Right ventricle myocardium inferior (tissue), 1 donor: Measurements from ENCODE around the gene MRPL43. TPM values are rescaled to one million over a fixed set of nuclear protein-coding genes. Genes with fewer than 3 reads are reported as not detected.

Experiments used
- ATAC-seq: fragments of 200-7000 bp; cut with Tn5 transposase; one replicate; pipeline ENCODE4 v1.9.1; 2020; ENCODE audit warnings: mild to moderate bottlenecking, moderate library complexity
- DNase-seq: peaks from one replicate; pipeline ENCODE4 v3.0.0; 2021; ENCODE audit errors: missing footprints
- intact Hi-C: fragments of 100-400 bp; cut with DNase I; formaldehyde crosslinking; loops from one replicate; pipeline ENCODE4 v1.11.0; 2022
- total RNA-seq: library from RNA; stranded (reverse); fragmentation: NEBNext Ultra II Directional; extraction: Animal tissue kit (Norgen Biotek cat#: 25700); gene quantifications from one replicate; pipeline ENCODE4 v1.2.1, GENCODE V29; 2021
- donor health status: DM: no; HTN: yes; CAD: no; lungs with severe emphysema.

Gene MRPL43
- total RNA-seq, 1 donor from 2014 or later, result 58.3 TPM

DNA sequence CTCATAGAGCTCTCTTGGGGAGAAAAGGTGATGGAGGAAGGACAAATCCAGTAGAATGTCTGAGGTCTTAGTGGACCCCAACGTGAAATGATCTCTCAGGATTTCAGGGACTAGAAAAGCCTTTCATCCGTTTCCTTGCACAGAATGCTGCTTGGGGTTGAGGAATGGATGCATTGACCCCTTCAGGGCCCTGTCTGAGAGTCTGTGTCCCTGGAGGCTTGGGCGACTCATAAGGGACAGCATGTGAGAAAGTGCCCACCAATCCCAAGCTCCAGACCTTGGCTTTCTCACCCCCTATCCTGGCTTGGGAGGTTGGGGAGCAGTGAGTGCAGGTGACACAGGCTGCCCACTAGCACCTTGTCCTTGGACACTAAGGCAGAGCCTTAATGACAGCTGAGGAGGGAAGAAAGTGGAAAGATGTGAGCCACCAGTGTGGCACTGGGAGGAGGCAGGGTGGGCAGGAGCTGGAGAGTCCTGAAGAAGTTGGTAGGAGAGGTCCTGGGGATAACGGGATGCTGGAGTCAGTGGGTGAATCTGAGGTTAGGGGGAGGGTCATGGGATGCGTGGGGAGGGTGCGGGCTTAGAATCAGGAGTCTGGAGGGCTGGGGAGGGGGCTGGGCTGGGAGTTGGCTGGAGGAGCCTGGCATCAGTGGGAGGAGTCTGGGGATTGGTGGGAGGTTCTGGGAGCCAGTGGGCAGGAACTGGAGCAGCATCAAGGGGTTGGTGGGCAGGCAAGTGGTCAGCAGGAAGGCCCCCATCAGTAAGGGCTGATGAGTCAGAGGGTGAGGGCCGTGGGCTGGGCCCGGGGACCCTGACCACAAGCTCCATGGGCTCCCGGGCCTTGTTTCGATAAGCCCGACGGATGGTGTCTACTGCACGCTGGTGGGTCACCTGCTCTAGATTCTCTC lies 20.9 kb upstream of the MRPL43 start:
- ATAC-seq (no peak), DNase-seq (peak; percentile 46)
- intact Hi-C loops, result no loop called here

DNA sequence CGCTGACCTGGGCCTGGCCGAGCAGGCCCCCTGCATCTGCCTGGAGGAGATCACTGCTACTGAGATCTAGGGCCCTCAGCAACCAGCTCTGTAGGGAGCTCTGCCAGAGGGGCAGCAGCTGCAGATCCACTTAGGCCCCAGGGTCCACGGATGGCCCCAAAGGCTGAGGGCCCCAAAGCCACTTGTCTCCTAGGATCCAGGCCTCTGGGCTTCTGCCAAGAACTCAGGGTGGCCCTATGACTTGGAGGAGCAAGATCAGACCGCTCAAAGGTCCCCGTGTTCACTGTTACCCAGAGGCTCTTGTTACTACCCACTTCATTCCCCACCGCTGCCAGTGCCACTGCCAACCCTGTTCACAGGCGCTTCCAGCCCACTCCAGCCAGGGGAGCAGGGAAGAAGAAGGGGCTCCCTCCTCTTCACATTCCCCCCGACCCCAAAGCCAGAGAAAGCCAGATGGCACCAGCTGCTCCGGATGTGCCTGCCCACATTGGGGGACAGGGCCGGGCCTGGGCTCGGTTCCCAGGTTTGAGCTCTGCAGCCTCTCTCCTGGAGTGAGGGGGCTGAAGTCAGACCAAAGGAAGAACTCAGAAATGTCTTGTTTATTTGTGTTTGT lies 19.9 kb upstream of the MRPL43 start:
- ATAC-seq (peak; percentile 29), DNase-seq (no peak)
- intact Hi-C loops, result no loop called here

DNA sequence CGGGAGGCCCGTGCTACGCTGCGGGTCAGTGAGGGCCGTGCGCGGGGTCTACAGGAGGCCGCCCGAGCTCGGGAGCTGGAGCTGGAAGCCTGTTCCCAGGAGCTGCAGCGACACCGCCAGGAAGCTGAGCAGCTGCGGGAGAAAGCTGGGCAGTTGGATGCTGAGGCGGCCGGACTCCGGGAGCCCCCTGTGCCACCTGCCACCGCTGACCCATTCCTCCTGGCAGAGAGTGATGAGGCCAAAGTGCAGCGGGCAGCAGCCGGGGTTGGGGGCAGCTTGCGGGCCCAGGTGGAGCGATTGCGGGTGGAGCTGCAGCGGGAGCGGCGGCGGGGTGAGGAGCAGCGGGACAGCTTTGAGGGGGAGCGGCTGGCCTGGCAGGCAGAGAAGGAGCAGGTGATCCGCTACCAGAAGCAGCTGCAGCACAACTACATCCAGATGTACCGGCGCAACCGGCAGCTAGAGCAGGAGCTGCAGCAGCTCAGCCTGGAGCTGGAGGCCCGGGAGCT lies 19.3 kb upstream of the MRPL43 start:
- intact Hi-C loops, result no loop called here
- ATAC-seq, result no peak
- no peak for DNase-seq

DNA sequence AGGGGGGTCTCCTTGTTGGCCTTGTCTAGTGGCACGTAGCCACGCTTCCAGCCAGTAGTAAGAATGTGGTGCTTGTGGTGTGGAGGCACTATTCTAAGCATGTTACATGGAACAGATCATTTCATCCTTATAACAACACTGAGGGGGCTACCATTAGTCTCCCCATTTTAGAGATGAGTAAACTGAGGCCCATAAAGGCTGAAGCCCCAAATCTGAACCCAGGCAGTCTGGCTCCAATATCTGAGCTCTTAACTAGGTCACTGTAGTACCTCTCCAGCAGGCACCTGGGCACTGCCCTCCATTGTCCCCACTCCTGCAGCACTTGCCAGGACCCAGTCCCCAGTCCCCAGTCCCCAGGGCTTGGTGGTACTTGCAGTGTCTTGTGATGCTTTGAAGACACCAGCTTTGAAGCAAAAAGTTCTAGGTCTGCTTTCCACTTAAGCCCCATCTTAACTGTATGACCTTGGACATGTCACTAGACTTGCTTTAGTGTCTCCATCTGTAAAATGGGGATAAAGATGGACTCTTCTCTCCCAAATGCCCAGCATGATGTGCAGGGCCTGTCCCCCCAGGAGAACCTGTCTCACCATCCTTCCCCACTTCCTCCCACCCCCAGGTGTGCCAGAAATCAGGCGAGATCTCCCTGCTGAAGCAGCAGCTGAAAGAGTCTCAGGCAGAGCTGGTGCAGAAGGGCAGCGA lies 18.7 kb upstream of the MRPL43 start:
- DNase-seq, result no peak
- intact Hi-C loops, result no loop called here
- ATAC-seq, result no peak

DNA sequence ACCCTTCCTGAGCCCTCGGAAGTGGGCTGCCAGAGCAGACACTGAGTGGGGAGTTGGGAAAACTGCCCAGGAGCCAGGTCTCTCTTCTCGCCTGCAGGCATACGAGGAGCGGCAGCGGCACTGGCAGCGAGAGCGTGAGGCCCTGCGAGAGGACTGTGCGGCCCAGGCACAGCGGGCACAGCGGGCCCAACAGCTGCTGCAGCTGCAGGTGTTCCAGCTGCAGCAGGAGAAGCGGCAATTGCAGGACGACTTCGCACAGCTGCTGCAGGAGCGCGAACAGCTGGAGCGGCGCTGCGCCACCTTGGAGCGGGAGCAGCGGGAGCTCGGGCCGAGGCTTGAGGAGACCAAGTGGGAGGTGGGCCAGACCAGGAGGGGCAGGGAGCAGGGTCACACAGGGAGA lies 18.1 kb upstream of the MRPL43 start:
- ATAC-seq, result no peak
- intact Hi-C loops, result no loop called here

DNA sequence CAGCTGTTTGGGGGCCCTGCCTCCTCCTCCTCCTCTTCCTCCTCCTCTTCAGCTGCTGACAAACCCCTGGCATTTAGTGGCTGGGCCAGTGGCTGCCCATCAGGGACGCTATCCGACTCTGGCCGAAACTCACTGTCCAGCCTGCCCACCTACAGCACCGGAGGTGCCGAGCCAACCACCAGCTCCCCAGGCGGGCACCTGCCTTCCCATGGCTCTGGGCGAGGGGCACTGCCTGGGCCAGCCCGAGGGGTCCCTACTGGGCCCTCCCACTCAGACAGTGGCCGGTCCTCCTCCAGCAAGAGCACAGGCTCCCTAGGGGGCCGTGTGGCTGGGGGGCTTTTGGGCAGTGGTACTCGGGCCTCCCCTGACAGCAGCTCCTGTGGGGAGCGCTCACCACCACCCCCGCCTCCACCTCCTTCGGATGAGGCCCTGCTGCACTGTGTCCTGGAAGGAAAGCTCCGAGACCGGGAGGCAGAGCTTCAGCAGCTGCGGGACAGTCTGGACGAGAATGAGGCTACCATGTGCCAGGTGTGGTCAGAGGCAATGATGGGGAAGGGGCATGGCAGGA lies 16.4 kb upstream of the MRPL43 start:
- no peak for ATAC-seq
- DNase-seq, result no peak
- intact Hi-C loops, result no loop called here

More for the DNA sequence above, 18.1 kb upstream of the MRPL43 start:
- no peak for DNase-seq

DNA sequence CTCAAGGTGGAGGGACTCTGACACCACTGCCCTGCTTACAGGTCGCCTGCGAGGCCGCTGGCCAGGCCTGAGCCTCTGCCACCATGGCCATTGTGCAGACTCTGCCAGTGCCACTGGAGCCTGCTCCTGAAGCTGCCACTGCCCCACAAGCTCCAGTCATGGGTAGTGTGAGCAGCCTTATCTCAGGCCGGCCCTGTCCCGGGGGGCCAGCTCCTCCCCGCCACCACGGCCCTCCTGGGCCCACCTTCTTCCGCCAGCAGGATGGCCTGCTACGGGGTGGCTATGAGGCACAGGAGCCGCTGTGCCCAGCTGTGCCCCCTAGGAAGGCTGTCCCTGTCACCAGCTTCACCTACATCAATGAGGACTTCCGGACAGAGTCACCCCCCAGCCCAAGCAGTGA lies 15.2 kb upstream of the MRPL43 start:
- no peak for DNase-seq
- intact Hi-C loops, result no loop called here
- ATAC-seq, result no peak

DNA sequence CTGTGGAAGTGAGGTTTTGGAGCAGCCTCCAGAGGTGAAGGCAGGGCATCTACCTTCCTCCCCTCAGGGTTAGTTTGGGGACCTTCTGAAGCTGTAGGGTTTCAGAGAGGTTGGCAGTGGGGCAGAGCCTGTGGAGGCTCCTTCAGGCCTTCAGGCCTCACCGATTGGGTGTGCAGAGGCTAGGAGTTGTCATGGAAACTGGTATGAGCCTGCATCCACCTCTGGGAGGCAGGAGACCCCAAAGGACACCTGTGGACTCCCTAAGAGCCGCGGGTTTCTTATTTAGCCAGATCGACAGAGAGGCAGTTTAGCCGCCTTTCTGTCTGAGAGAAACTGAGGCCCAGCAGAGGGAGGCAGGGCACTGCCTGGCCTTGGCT lies 14.3 kb upstream of the MRPL43 start:
- DNase-seq (no peak), ATAC-seq (no peak)
- intact Hi-C loops, result no loop called here

DNA sequence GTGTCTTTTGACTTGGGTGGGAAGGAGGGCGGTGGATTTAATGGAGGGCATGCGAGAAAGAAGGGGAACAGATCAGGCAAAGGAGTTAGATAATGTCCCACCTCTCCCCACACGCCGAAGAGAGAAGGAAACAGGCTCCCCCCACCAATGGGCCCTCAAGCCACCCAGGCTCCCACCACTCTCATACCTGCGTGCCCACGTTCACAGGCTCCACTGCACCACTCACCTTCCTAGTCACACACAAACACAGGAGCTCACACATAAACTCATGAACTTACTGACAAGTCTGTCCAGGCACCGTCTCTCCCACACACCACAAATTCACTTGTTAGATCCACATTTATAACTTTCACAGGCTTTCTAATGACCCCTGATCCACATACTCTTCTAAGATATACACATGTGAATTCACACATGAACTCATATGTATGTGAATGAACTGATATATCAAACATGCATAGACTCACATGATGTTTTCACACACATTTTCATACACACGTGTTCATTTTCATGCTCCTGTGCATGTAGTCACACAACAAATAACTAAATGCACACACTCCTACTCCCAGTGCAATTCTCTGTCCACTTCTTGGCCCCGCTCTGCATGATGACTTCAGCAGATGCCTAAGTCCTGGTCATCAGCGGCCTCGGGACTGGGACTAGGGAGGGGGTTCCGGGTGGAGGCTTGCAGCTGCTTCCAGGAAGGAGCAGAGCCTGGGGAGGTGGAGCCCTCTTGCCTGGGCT lies 13.8 kb upstream of the MRPL43 start:
- intact Hi-C loops, result no loop called here
- ATAC-seq, result peak; percentile 52
- DNase-seq, result peak; percentile 91

DNA sequence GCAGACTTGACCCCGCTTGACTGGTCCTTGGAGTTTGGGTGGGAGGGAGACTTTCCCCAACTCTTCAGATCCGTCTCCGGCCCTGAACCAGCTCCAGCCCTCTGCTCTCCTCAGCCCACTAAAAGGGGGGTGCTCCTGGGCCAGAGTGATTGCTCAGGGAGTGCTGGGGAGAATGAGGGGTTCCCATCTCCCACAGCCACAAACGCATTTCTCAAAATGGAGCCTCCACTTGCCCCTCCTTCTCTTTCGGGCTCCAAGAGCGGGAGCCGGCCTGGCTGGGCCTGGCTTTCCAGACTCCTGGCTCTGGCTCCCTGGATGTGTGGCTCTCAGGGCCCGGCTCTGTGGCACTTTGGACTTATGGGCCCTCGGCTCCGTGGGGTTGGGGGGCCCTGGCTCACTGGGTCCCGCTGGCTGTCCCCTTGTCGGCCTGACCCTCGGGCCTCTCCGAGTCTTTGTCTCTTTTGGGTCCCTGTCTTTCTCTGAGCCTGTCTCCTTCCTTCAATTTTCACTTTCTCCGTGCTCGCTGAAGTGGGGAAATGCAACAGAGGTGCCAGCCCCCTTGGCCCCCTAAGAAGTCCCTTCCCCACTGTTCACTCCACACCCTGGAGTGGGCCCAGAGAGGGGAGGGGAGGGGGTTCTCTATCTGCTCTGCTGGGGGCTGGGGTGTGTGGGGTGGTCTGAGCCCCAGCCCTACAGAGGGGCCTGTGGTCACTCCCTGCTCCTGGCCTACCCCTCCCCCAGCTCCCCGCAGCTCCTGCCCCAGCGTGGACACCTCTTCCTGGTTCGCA lies 13.0 kb upstream of the MRPL43 start:
- ATAC-seq (no peak), DNase-seq (no peak)

DNA sequence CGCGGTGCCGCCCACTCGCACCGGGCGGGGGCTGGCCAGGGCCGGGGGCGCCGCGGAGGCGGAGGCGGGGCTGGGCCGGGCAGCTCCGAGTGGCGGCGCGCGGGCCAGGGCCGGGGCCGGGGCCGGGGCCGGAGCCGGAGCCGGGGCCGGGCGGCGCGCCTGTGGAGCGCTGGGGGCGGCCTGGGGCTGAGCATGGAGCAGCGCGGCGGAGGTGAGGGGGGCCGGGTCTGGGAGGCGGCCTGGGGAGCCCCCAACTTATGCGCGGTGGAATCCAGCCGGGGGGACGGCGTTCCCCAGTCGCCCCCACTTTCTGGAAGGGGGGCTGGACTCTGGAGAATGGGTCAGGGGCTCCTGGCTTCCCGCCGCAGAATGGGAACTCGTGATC lies 12.4 kb upstream of the MRPL43 start, which contains the start of gene LZTS2:
Gene LZTS2, plus strand, starts transcription at position 67 of the 385 bp plus-strand sequence. CDS start 2,731 bp downstream, outside the sequence.
- no peak for DNase-seq
- intact Hi-C loops, result loop anchor here (1.0 kb wide), 1 partner anchor 13 kb away; no protein-coding TSS in a partner anchor
- ATAC-seq, result no peak

More for the DNA sequence above, 13.0 kb upstream of the MRPL43 start:
- intact Hi-C loops, result no loop called here

DNA sequence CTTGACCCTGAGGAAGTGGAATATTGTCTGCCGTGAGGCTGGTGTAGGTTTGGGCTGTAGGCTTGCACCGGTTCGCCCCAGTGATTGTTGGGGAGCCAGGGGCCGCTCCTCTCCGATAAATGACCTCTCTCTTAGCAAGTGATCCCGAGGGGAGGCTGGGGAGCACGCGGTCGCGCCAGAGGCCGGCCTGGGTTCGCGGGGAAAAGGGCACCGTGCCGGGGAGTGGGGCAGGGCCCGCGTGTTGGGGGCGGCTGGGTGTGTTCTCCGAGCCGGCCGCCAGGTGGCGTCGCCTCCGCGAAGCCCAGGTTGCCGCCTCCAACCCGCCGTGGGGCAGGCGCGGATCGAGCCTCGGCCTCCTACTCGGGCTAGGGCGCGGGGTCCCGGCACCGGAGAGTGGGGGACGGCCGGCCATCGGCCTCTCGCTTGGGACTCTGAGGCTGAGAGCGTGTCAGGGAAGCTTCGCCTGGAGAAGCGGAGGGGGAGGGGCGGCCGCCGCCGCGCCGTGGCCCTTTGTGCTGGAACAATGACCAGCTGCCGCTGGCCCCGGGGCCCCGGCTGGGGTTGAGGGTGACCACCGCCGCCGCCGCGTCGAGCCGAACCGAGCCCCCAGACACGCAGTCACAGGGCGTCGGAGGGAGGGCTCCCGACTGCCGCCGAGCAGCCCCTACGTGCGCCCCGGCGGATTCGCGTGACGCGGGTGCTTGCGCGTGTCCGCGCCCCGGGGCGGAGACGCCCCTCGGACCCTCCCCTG lies 11.9 kb upstream of the MRPL43 start:
- intact Hi-C loops, result loop anchor here (1.0 kb wide), 1 partner anchor 13 kb away; no protein-coding TSS in a partner anchor
- ATAC-seq, result peak; percentile 78

DNA sequence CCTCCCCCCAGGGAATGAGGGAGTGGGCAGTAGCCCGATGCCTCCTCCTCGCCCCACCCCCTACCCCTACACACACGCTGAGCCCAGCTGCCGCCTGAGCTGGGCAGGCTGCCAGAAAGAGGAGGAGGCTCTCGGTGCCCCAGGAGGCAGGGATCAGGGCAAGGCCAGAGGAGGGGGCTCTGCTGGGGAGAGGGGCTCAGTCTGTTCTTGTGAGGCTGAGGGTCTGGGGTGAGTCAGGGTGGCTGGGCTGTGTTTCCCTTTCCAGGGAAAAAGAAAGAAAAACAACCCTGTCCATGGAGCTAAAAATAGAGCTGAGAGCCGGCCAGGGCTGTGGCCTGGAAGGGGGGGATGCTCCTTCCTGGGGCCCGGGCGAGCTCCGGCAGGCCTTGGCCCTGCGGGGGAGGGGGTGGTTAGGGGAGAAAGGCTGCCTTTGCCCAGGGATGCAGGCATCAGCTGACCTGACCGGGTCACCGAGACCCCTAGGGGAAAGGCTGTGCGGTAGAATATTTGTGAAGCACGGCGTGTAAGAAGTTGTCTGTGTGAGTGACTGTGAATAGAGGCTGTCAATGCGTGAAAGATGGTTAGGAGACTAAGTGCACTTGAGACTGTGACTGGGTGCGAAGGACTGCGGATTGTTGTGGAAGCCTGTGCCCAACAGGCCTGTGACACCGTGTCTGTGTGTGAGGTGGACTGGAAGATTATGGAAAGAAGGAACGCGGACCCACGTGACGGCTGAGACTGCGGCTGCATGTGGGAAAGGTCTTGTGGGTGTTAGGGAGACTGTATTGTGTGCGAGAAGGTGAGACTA lies 11.1 kb upstream of the MRPL43 start:
- ATAC-seq (peak; percentile 55), DNase-seq (peak; percentile 89)
- intact Hi-C loops, result no loop called here

More for the DNA sequence above, 11.9 kb upstream of the MRPL43 start:
- DNase-seq, result peak; percentile 93

DNA sequence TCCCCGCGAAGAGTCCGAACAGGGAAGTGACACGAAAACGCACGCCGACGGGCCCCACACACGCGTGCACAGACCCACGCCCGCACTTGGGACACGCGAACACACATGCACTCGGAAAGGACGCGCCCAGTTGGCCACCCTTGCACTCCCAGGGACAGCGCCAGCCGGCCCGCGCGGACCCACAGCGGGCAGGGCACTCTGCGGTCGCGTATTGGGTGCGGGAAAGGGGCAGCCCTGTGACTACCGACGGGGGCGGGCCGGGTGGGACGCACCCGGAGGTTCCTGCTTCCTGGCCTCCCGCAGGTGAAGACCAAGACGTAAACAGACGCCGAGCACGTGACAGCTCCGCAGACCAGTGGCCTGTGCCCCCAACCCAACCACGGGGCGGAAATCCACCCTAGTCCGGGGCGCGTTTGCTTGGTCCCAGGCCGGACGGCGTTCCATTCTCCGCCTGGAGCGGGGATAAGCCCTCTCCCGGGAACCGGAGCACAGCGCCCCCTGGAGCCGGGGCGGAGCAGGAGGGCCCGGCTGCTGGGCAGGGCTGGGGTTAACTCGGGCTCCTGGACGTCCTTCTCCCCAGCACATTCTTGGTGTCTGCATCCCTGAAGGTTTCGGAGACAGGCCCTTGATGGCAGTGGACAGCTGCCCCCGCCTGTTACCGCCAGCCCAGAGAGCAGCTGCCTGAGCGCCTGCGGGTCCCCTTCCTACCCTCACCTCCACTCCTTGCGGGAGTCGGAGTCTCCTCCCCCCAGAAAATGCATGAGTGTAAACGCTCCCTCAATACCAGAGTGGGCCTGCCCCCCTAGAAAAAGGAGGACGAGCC lies 10.3 kb upstream of the MRPL43 start:
- intact Hi-C loops, result no loop called here
- ATAC-seq (peak; percentile 47), DNase-seq (peak; percentile 89)

DNA sequence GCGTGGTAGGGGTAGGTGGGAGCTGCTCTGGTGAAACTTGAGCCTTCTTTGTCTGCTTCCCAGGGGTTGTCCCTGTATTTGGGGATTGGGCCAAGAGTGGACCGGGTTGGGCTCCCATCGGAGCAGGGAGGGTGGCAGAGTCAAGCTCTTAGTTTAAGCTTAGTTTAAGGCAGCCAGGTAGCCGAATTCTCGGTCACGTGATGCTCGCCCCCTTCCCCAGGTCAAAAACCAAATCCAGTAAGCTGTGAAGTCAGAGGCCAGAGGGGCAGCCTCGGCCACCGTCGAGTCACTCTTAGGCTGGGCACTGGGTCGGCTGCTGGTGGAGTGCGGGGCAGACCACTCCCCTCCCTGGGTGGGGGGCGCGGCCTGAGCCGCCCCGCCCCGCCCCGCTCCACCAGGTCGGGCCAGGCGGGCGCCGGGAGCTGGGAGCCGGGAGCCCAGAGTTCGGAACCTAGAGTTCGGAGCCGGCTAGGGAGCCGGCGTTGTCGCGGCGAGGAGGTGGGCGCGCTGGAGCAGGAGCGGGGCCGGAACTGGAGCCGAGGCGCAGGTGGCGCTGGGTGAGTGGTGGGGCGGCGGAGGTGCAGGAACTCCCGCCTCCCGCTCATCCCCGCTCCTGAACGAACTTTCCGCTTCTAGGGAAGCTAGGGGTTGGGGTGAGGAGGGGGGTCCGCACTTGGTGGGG lies 9.5 kb upstream of the MRPL43 start:
- intact Hi-C loops, result no loop called here
- ATAC-seq (no peak), DNase-seq (no peak)
